RWPE1 (cell line): ENCODE results near the gene SLC35A2.

Experiments
- CTCF ChIA-PET: fragments of 350-600 bp; sonication (Branson Sonifier 250); formaldehyde crosslinking; extraction: SDS; loops from one replicate; lab custom pipeline; 2021; lab: Yijun Ruan, JAX
- POLR2A ChIA-PET: fragments of 400-600 bp; formaldehyde crosslinking; extraction: SDS; loops from one replicate; lab custom pipeline; 2020; ENCODE audit warnings: antibody characterized with exemption; ENCODE audit not compliant: low non-redundant PET; lab: Yijun Ruan, JAX
- DNase-seq: peaks from one replicate; pipeline ENCODE4 v3.0.0; 2012; ENCODE audit warnings: low spot score
- H3K27ac ChIP-seq: fragments of 450-650 bp; 2 replicates; pipeline ENCODE4 v1.5.1; 2017
- TF ChIP-seq, protein P1 (sequence below): fragments of 450-650 bp; conservative IDR thresholded peaks from 2 replicates; pipeline ENCODE4 v1.5.1; 2017; ENCODE audit warnings: low read depth, mild to moderate bottlenecking

Gene SLC35A2

DNA sequence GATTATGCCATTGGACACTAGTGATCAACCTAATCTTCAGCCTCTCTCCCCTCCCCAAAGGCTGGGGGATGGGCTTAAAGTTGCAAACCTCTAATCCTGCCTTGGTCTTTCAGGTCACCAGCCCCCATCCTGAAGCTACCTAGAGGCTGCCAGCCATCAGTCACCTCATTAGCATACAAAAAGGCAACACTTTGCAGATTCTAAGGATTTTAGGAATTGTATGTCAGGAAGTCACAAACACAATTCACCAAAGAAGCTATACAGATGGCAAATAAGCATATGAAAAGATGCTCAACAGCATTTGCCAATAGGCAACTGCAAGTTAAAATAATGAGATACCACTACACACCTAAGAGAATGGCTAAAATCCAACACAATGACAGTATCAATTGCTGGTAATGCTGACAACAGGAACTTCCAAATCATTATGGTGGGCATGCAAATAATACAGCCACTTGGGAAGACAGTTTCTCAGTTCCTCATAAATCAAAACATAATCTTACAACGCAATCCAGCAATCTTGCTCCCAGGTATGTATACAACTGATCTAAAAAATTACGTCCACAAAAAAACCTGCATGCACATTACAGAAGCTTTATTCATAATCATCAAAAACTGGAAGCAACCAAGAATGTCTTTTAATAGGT, 16.4 kb upstream of the SLC35A2 start:
- no peak for DNase-seq
- ChIA-PET POLR2A (no interaction called here), CTCF (no interaction called here)
- H3K27ac ChIP-seq = no peak overlapping the region
- TF ChIP-seq, protein P1, sequence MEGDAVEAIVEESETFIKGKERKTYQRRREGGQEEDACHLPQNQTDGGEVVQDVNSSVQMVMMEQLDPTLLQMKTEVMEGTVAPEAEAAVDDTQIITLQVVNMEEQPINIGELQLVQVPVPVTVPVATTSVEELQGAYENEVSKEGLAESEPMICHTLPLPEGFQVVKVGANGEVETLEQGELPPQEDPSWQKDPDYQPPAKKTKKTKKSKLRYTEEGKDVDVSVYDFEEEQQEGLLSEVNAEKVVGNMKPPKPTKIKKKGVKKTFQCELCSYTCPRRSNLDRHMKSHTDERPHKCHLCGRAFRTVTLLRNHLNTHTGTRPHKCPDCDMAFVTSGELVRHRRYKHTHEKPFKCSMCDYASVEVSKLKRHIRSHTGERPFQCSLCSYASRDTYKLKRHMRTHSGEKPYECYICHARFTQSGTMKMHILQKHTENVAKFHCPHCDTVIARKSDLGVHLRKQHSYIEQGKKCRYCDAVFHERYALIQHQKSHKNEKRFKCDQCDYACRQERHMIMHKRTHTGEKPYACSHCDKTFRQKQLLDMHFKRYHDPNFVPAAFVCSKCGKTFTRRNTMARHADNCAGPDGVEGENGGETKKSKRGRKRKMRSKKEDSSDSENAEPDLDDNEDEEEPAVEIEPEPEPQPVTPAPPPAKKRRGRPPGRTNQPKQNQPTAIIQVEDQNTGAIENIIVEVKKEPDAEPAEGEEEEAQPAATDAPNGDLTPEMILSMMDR = no peak

DNA sequence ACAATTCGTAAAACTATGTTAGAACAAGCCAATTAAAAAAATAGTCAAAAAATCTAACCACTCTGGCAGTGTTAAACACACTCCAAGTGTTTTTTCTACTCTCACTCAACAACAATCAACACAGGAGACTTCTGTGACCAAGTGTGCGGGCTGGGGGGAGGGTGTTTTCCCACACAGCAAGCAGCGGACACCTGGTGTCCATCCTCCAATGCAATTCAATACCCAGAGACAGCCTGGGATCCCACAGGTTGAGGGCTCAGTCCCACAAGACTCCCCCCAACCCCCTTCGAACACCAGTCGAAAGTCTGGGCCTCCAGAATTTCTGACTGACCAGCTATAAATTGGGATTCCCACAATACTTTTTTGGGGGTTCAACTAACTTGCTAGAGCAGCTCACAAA, 15.7 kb upstream of the SLC35A2 start:
- TF ChIP-seq, protein P1 = no peak
- POLR2A ChIA-PET = no interaction called here

DNA sequence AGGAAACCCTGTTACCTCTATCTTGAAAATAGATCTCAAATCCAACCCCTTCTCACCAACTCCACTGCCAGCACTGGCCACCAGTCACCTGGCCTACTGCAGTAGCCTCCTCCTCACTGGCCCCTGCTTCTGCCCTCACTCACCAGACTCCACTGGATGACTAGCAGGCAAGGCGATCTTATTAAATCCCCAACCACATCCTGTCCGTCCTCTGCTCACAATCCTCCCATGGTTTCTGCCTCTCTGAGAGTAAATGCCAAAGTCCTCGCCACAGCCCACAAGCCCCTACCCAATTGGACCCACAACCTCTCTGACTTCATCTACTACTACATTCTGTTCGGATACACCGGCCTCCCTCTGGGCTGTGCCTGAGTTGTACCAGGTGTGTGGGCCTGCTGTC, 12.8 kb upstream of the SLC35A2 start:
- ChIA-PET POLR2A (no interaction called here), CTCF (no interaction called here)
- H3K27ac ChIP-seq = no peak overlapping the region
- TF ChIP-seq, protein P1 = no peak
- no peak for DNase-seq

More for the DNA sequence above, 15.7 kb upstream of the SLC35A2 start:
- CTCF ChIA-PET = no interaction called here
- no peak overlapping the region for H3K27ac ChIP-seq
- no peak for DNase-seq

DNA sequence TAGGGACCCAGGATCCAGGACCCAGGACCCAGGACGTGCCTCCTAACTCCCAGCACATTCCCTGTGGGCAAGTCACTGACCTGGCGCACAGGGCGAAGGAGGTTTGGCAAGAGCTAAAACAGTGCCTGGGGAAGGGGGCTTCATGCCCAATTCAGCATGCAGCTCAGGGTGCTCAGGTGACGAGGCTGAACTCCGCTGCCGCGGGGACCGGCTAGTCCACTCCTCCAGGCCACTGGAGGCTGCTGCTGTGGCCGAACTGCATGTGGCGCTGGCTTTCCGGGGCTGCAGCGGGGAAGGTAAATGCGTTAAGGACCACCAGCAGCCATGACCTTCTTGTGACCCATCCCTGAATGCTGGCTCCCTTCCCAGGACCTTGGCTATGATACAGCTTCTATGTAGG, 12.3 kb upstream of the SLC35A2 start:
- CTCF ChIA-PET = no interaction called here
- TF ChIP-seq, protein P1 = no peak
- POLR2A ChIA-PET = no interaction called here
- DNase-seq = no peak
- no peak overlapping the region for H3K27ac ChIP-seq

DNA sequence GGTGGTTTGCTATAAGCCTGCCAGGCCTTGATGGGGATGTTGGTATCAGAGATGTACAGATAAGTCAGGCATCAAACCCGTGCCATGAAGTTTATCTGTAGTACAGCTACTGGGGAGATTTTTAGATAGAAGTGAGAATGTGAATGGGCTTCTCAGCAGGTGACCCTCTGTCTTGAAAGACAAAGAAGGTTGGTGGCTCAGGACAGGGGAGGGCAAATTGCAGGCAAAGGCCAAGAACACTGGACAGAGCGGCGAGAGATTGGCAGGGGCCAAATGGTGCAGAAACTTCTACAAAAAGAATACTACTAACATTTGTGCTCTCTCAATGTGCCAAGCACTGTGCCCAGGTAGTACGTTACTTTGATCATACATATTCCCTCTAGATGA, 9.3 kb upstream of the SLC35A2 start:
- peak overlapping the region; percentile 85; the same call in 1 of the 2 replicates for H3K27ac ChIP-seq
- TF ChIP-seq, protein P1 = no peak
- CTCF ChIA-PET = interaction anchor here (0.6 kb wide), 1 partner anchor 97 kb away, joined by 3 read pairs; no protein-coding TSS in a partner anchor
- POLR2A ChIA-PET = no interaction called here
- DNase-seq = no peak

DNA sequence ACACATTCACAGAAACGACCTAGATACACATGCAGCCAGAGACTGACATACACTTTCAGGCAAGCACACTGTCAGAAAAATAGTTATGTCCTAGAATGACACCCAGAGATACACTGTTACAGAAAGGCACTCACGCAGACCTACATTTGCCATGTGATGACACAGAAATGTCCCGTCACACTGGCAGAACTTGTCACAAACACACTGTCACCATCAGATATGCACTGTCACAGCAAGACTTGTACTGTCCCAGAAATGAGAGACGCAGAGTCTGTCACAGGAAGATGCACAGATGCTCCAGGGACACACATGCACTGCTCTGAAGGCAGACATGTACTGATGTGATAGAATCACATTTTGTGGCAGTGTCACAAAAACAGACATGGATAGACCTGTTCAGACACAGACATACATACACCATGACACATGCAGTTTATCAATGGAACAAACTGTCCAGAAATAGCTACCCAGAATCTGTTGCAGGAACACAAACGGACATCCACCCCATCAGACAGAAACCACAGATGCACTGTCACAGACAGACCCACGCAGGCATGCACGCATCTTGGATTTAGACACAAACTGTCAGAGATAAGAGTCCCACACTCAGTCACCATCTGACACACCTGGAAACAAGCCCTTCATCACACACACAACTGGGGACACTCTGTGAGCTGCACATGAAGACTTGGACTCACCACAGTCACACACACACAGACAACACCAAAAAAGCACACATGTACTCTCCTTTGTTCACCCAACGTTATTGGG, 8.7 kb upstream of the SLC35A2 start:
- ChIA-PET POLR2A (no interaction called here), CTCF (interaction anchor here (0.6 kb wide), 1 partner anchor 98 kb away, joined by 3 read pairs; no protein-coding TSS in a partner anchor)
- DNase-seq = no peak
- TF ChIP-seq, protein P1 = no peak
- H3K27ac ChIP-seq = peak overlapping the region; percentile 85
